Upper lobe of left lung (tissue), 4 donors: ENCODE results near the gene NAALADL1.

ENCODE experiments used
- EP300 ChIP-seq, 4 donors: sonication (generic); formaldehyde crosslinking; IDR thresholded peaks; one replicate each; pipeline ENCODE4 v1.5.1; 2017; ENCODE audit warnings: antibody characterized with exemption in 4 of 4, control low read depth in 2 of 4
- POLR2A ChIP-seq, 4 donors: fragments of 450-650 bp; IDR thresholded peaks; one replicate each; pipeline ENCODE4 v1.5.1; 2016 to 2017; ENCODE audit warnings: antibody characterized with exemption in 4 of 4, mild to moderate bottlenecking in 2 of 4
- POLR2AphosphoS5 ChIP-seq, 2 donors: sonication (generic); formaldehyde crosslinking; IDR thresholded peaks; one replicate each; pipeline ENCODE4 v1.5.1; 2017; ENCODE audit warnings: antibody characterized with exemption in 2 of 2
- TF ChIP-seq, protein P1 (sequence below), 6 experiments: fragments of 450-650 bp in 4 of 6; fragments of 200-600 bp in 2 of 6; sonication (generic) in 2 of 6; IDR thresholded peaks; one replicate each; pipeline ENCODE4 v1.5.1; 2016 to 2019; ENCODE audit warnings: antibody characterized with exemption in 6 of 6

DNA sequence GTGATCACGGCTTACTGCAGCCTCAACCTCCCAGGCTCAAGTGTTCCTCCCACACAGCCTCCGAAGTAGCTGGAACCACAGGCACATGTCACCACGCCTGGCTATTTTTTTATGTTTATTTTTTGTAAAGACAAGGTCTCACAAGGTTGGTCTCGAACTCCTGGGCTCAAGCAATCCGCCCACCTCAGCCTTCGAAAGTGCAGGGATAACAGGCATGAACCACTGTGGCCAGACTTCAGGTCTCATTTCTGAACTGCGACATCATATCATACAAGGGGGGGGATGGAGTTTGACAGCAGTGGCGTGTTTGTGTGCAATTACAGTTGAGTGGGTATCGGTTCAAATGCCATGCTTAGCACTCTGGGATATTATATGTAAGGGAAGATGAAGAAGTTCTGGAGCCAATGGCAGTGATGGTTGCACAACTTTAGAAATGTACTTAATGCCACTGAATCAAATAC, 6.9 kb downstream of the NAALADL1 start:
- no peak for TF ChIP-seq POLR2AphosphoS5 (IDR thresholded peaks at IDR 0.05)
- TF ChIP-seq, protein P1, sequence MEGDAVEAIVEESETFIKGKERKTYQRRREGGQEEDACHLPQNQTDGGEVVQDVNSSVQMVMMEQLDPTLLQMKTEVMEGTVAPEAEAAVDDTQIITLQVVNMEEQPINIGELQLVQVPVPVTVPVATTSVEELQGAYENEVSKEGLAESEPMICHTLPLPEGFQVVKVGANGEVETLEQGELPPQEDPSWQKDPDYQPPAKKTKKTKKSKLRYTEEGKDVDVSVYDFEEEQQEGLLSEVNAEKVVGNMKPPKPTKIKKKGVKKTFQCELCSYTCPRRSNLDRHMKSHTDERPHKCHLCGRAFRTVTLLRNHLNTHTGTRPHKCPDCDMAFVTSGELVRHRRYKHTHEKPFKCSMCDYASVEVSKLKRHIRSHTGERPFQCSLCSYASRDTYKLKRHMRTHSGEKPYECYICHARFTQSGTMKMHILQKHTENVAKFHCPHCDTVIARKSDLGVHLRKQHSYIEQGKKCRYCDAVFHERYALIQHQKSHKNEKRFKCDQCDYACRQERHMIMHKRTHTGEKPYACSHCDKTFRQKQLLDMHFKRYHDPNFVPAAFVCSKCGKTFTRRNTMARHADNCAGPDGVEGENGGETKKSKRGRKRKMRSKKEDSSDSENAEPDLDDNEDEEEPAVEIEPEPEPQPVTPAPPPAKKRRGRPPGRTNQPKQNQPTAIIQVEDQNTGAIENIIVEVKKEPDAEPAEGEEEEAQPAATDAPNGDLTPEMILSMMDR (IDR thresholded peaks at IDR 0.05) = no peak
- no peak for TF ChIP-seq POLR2A (IDR thresholded peaks at IDR 0.05)
- no peak for TF ChIP-seq EP300 (IDR thresholded peaks at IDR 0.05)
